ENCODE data around the gene ALX3. TPM values are rescaled to one million over a fixed set of nuclear protein-coding genes. Genes with fewer than 3 reads are reported as not detected.

The ALX3 gene
- polyA plus RNA-seq, 3 donors, result not detected

GRCh38 chr1:110092991-110093390 is 22.5 kb upstream of the ALX3 start:
- no peak overlapping the region for H3K27ac Mint-ChIP-seq

GRCh38 chr1:110091791-110092190 is 21.3 kb upstream of the ALX3 start:
- Mint-ChIP-seq H3K4me3 (no peak overlapping the region), H3K27me3 (ENCODE audit: low read depth in 3 of 3) (peaks cover 14 to 21% (median 16%) of the 10 kb centered on the region in 3 donors), H3K27ac (no peak overlapping the region), H3K36me3 (no peaks in the 10 kb centered on the region), H3K9me3 (peaks cover 0 to 8% (median 0%) of the 10 kb centered on the region in 7 donors), H3K4me1 (peaks cover 2% of the 10 kb centered on the region)
- no peak overlapping the region for H3K27ac ChIP-seq (ENCODE audit: low read depth in 1 of 2, low read length in 2 of 2)
- peaks cover 0 to 4% of the 10 kb centered on the region in 2 donors for H3K9me3 ChIP-seq (replicated peaks in 1 of 2; ENCODE audit: control insufficient read depth in 1 of 2, insufficient read depth in 1 of 2, low read length in 2 of 2)
- intact Hi-C loops (cut with micrococcal nuclease), result no loop called here
- no peaks in the 10 kb centered on the region for H3K4me1 ChIP-seq (ENCODE audit: control insufficient read depth in 1 of 2, insufficient read depth in 2 of 2, low read length in 2 of 2)
- H3K79me2 ChIP-seq (ENCODE audit: insufficient read depth, low read length), result no peaks in the 10 kb centered on the region
- H2AFZ ChIP-seq (ENCODE audit: insufficient read depth, low read depth, low read length, poor library complexity, severe bottlenecking), result no peak overlapping the region
- no peak for TF ChIP-seq CTCF (IDR thresholded peaks at IDR 0.05)
- H3K4me2 ChIP-seq (replicated peaks; ENCODE audit: extremely low read depth, low read length, poor library complexity, severe bottlenecking), result no peak overlapping the region
- no peaks in the 10 kb centered on the region for H4K20me1 ChIP-seq (ENCODE audit: insufficient read depth, low read length)
- H3K27me3 ChIP-seq (ENCODE audit: control insufficient read depth in 2 of 2, insufficient read depth in 2 of 2, low read length in 2 of 2), result peaks cover 2 to 10% of the 10 kb centered on the region in 2 donors
- H3K36me3 ChIP-seq (replicated peaks in 1 of 2; ENCODE audit: control insufficient read depth in 1 of 2, insufficient read depth in 2 of 2, low read length in 2 of 2), result no peaks in the 10 kb centered on the region
- no peak overlapping the region for H3K9ac ChIP-seq (ENCODE audit: insufficient read depth, low read length, poor library complexity, severe bottlenecking)
- no peak overlapping the region for H3K4me3 ChIP-seq (replicated peaks in 1 of 3; ENCODE audit: low read depth in 2 of 3, low read length in 3 of 3)
- DNase-seq, result no peak
- 90% methylated on average over 2 of the region's 3 CpGs for WGBS (ENCODE audit: insufficient coverage)

More at GRCh38 chr1:110092991-110093390, 22.5 kb upstream of the ALX3 start:
- WGBS (ENCODE audit: insufficient coverage), result 100% methylated on average over 1 of the region's 2 CpGs
- Mint-ChIP-seq H3K4me3 (no peak overlapping the region), H3K27me3 (ENCODE audit: low read depth in 3 of 3) (peaks cover 7 to 13% (median 13%) of the 10 kb centered on the region in 3 donors), H3K4me1 (peaks cover under 1% of the 10 kb centered on the region), H3K9me3 (peaks cover 0 to 8% (median 0%) of the 10 kb centered on the region in 7 donors), H3K36me3 (no peaks in the 10 kb centered on the region)
- Histone ChIP-seq H2AFZ (ENCODE audit: insufficient read depth, low read depth, low read length, poor library complexity, severe bottlenecking) (no peak overlapping the region), H3K4me3 (replicated peaks in 1 of 3; ENCODE audit: low read depth in 2 of 3, low read length in 3 of 3) (no peak overlapping the region), H3K79me2 (ENCODE audit: insufficient read depth, low read length) (no peaks in the 10 kb centered on the region), H3K9me3 (replicated peaks in 1 of 2; ENCODE audit: control insufficient read depth in 1 of 2, insufficient read depth in 1 of 2, low read length in 2 of 2) (peaks cover 0 to 4% of the 10 kb centered on the region in 2 donors), H3K27me3 (ENCODE audit: control insufficient read depth in 2 of 2, insufficient read depth in 2 of 2, low read length in 2 of 2) (peaks cover 0 to under 1% of the 10 kb centered on the region in 2 donors), H3K9ac (ENCODE audit: insufficient read depth, low read length, poor library complexity, severe bottlenecking) (no peak overlapping the region), H3K36me3 (replicated peaks in 1 of 2; ENCODE audit: control insufficient read depth in 1 of 2, insufficient read depth in 2 of 2, low read length in 2 of 2) (no peaks in the 10 kb centered on the region), H4K20me1 (ENCODE audit: insufficient read depth, low read length) (no peaks in the 10 kb centered on the region), H3K4me1 (ENCODE audit: control insufficient read depth in 1 of 2, insufficient read depth in 2 of 2, low read length in 2 of 2) (no peaks in the 10 kb centered on the region), H3K27ac (ENCODE audit: low read depth in 1 of 2, low read length in 2 of 2) (no peak overlapping the region), H3K4me2 (replicated peaks; ENCODE audit: extremely low read depth, low read length, poor library complexity, severe bottlenecking) (no peak overlapping the region)
- intact Hi-C loops (cut with micrococcal nuclease), result no loop called here
- no peak for DNase-seq
- TF ChIP-seq CTCF (IDR thresholded peaks at IDR 0.05), result no peak
